GM06990 (cell line): ENCODE measurements around the gene GRIK4.

Experiments
- DNase-seq: peaks from one replicate; pipeline ENCODE4 v3.0.0-alpha.2; 2011; ENCODE audit not compliant: insufficient read length; ENCODE audit errors: extremely low read depth
- H3K27me3 ChIP-seq: replicated peaks from 2 replicates; pipeline ENCODE4 v1.6.0; 2011; ENCODE audit warnings: low read length; ENCODE audit not compliant: control insufficient read depth, insufficient read depth
- H3K36me3 ChIP-seq: 2 replicates; pipeline ENCODE4 v1.5.1; 2011; ENCODE audit warnings: low read length; ENCODE audit not compliant: control insufficient read depth, insufficient read depth
- H3K4me3 ChIP-seq: replicated peaks from 2 replicates; pipeline ENCODE4 v1.5.1; 2011; ENCODE audit warnings: low read depth, mild to moderate bottlenecking, control low read depth, low read length
- TF ChIP-seq, protein P1 (sequence below): IDR thresholded peaks from 2 replicates; pipeline ENCODE4 v1.5.1; 2011; ENCODE audit warnings: low read length, control low read depth, mild to moderate bottlenecking, inconsistent platforms; ENCODE audit not compliant: insufficient read depth, poor library complexity, severe bottlenecking

Gene GRIK4

DNA sequence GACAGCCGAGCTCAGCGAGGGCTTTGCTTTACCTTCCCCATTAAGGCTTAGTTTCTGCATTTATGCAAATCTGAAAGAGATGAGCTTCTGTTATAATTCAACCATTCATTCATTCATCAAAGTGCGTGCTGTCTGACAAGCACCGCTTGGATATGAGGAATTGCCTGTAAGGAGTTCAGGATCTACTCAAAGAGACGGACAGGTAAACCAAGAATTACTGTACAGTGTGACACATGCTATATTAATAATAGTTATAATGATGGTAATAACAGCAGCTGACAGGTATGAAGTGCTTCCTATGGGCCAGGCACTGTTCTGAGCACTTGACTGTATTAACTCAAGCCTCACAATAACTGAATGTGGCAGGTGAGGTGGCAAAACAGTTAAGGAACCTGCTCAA is 402.5 kb downstream of the GRIK4 start:
- DNase-seq = no peak
- H3K36me3 ChIP-seq = no peaks in the 10 kb centered on the region
- H3K27me3 ChIP-seq = no peaks in the 10 kb centered on the region; the same call in 1 of the 2 replicates
- TF ChIP-seq, protein P1, sequence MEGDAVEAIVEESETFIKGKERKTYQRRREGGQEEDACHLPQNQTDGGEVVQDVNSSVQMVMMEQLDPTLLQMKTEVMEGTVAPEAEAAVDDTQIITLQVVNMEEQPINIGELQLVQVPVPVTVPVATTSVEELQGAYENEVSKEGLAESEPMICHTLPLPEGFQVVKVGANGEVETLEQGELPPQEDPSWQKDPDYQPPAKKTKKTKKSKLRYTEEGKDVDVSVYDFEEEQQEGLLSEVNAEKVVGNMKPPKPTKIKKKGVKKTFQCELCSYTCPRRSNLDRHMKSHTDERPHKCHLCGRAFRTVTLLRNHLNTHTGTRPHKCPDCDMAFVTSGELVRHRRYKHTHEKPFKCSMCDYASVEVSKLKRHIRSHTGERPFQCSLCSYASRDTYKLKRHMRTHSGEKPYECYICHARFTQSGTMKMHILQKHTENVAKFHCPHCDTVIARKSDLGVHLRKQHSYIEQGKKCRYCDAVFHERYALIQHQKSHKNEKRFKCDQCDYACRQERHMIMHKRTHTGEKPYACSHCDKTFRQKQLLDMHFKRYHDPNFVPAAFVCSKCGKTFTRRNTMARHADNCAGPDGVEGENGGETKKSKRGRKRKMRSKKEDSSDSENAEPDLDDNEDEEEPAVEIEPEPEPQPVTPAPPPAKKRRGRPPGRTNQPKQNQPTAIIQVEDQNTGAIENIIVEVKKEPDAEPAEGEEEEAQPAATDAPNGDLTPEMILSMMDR = no peak
- H3K4me3 ChIP-seq = no peak overlapping the region

DNA sequence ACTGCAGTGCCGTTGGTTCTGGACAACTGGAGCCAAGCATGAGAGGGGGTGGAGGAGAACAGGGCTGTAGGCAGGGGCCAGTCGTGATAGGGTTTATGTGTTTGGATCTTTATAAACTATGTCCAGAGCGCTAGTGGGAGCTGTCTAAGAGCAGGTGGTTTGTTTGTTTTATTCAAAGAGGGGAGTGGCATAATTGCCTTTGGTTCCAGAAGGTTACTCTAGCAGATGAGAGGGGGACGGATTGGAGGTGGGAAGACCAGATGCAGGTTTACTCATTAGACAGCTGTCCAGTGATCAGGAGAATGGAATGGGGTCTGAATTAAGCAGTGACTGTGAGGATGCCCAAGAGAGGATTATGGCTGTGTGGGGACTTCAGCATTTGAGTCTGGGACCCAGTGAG is 403.1 kb downstream of the GRIK4 start:
- no peak for DNase-seq
- TF ChIP-seq, protein P1 = no peak
- H3K4me3 ChIP-seq = no peak overlapping the region
- H3K36me3 ChIP-seq = no peaks in the 10 kb centered on the region
- no peaks in the 10 kb centered on the region; the same call in 1 of the 2 replicates for H3K27me3 ChIP-seq

DNA sequence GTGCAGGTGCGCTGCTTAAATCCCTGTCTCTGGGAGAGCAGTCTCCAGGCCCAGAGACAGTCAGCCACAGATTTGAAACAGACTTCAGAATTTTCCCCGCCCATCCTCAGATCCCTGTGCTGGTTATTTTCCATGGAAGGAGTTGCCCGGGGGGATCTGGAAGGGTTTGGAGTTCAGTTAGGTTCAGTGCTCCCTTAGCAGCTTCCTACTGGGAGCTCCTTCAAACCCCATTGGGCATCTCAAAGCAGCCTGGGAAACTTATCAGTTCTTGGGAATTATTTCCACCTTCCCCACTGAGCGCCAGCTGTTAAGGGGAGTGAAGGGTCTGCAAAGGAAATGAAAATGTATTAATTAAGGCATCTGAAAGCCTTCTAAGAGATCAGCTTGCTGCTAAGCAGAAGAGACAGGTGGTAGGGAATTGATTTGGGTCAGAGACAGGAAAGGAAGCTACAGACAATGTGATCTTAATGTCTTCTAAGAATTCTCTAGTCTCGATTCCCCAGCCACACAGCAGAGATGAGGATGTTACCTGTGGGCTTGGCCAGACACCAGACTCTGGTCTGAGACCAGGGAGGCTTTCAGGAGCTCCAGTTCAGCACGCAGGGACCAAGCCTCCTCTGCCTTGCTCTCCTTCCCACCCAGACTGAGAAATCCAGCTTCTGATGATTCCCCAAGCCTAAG is 406.2 kb downstream of the GRIK4 start:
- Histone ChIP-seq H3K27me3 (no peaks in the 10 kb centered on the region), H3K4me3 (no peak overlapping the region), H3K36me3 (no peaks in the 10 kb centered on the region)
- TF ChIP-seq, protein P1 = no peak
- DNase-seq = no peak

DNA sequence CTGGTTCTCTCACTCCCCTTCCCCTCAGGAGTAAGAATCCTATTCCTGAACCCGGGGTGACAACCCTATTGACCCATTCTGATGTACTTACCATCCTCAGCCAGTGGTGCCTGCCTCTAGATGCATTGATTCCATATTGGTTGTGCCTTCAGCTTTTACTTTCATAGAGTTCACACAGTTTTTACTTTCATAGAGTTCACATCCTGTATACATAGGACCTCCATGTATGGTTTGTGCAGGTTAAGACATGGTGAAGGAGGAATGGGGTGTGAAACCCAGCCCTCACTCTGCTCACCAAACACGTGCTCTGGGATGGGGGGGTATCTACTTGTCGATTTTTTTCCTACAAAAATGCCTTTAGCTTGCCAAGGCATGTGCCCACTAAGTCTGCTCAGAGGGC is 406.7 kb downstream of the GRIK4 start:
- no peaks in the 10 kb centered on the region for H3K36me3 ChIP-seq
- TF ChIP-seq, protein P1 = no peak
- no peak for DNase-seq
- no peaks in the 10 kb centered on the region for H3K27me3 ChIP-seq
- H3K4me3 ChIP-seq = no peak overlapping the region

DNA sequence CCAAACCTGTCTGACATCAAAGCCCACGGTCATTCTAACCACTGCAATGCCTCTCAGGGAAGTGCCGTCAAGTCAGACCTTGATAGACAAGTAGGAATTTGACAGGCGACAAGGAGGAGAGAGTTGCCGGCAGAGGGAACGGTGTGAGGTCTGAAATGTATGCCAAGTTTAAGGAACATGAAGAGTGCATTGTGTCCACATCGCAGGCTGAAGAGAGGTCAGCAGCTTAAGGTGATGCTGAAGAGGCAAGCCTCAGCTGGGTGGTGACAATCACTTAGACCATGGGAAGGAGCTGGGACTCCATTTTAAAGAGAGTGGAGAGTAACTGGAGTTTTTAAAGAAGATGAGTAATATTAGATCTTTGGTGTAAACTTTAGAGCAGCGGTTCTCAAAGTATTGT is 407.5 kb downstream of the GRIK4 start:
- Histone ChIP-seq H3K36me3 (no peaks in the 10 kb centered on the region), H3K27me3 (no peaks in the 10 kb centered on the region), H3K4me3 (no peak overlapping the region)
- TF ChIP-seq, protein P1 = no peak
- no peak for DNase-seq

DNA sequence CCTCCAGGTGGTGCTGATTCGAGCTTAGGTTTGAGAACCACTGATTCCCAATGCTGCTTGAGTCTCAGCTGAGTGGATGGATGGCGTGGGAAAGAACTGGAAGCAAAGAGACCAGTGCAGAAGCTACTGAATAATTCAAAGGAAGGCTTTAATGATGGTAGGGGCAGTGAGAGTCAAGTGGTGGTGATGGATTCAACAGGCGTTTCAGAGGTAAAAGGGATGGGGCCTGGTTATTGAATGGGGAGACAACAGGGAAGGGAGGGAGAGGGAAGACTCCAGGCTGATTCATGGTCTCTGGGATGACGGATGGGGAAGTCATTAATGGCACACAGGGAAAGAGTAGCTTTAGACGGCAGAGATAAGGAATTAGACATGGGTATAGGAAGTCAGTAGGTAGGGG is 408.0 kb downstream of the GRIK4 start:
- Histone ChIP-seq H3K36me3 (no peaks in the 10 kb centered on the region), H3K27me3 (no peaks in the 10 kb centered on the region), H3K4me3 (no peak overlapping the region)
- TF ChIP-seq, protein P1 = no peak
- DNase-seq = no peak
